Diencephalon (tissue), 1 donor: ENCODE measurements around the gene GAGE12D. TPM values are rescaled to one million over a fixed set of nuclear protein-coding genes. Genes with fewer than 3 reads are reported as not detected.

Experiments used
- small RNA-seq: library from RNA; depleted of rRNA; stranded (forward); fragments of <200 nt; gene quantifications from one replicate; pipeline ENCODE3, GENCODE V24; 2014
- total RNA-seq: library from RNA; depleted of rRNA; stranded (reverse); fragments of >200 nt; gene quantifications from one replicate; pipeline ENCODE4 v1.2.3, GENCODE V29; 2014

The GAGE12D gene
- not detected for total RNA-seq

GRCh38 chrX:49541433-49541832 lies at the start of gene GAGE12D:
TSS of gene GAGE12D (plus strand) at chrX:49541733. CDS start at chrX:49542888, 1,155 bp downstream.

GRCh38 chrX:49531877-49532276 lies 9.7 kb upstream of the GAGE12D start, which contains the start of gene GAGE12C:
TSS of gene GAGE12C (plus strand) at chrX:49532177. CDS start at chrX:49533332, 1,155 bp downstream.

GRCh38 chrX:49550989-49551388 lies 9.5 kb downstream of the GAGE12D start, which contains the start of gene GAGE12E:
TSS of gene GAGE12E (plus strand) at chrX:49551289. CDS start at chrX:49552444, 1,155 bp downstream.

GRCh38 chrX:49560542-49560941 lies 19.0 kb downstream of the GAGE12D start, which contains the start of gene GAGE12F:
TSS of gene GAGE12F (plus strand) at chrX:49560842. CDS start at chrX:49561997, 1,155 bp downstream.

GRCh38 chrX:49570100-49570499 lies 28.6 kb downstream of the GAGE12D start, which contains the start of gene GAGE12G:
TSS of gene GAGE12G (plus strand) at chrX:49570400. CDS start at chrX:49571555, 1,155 bp downstream.

GRCh38 chrX:49579649-49580048 lies 38.1 kb downstream of the GAGE12D start, which contains the start of gene GAGE12H:
TSS of gene GAGE12H (plus strand) at chrX:49579949. CDS start at chrX:49581104, 1,155 bp downstream.

GRCh38 chrX:49589196-49589595 lies 47.7 kb downstream of the GAGE12D start, which contains the start of gene GAGE2A:
TSS of gene GAGE2A (plus strand) at chrX:49589496. CDS start at chrX:49590651, 1,155 bp downstream.

Small RNAs within 50 kb of the gene (small RNA-seq; reads per million reads assigned to genes)
- gene GAGE12B, result not detected

Other genes with a start within 250 kb of the GAGE12D start
- not detected for gene GAGE10, start 238.1 kb upstream of the GAGE12D start, total RNA-seq
- gene GAGE12J, start 219.7 kb upstream of the GAGE12D start, total RNA-seq, result not detected
- not detected for gene GAGE13, start 210.2 kb upstream of the GAGE12D start, total RNA-seq
- not detected for gene GAGE12C, start 9.6 kb upstream of the GAGE12D start, total RNA-seq
- gene GAGE12E, start 9.6 kb downstream of the GAGE12D start, total RNA-seq, result not detected
- gene GAGE12F, start 19.1 kb downstream of the GAGE12D start, total RNA-seq, result not detected
- gene GAGE12G, start 28.7 kb downstream of the GAGE12D start, total RNA-seq, result not detected
- gene GAGE12H, start 38.2 kb downstream of the GAGE12D start, total RNA-seq, result not detected
- not detected for gene GAGE2A, start 47.8 kb downstream of the GAGE12D start, total RNA-seq
- gene GAGE1, start 57.3 kb downstream of the GAGE12D start, total RNA-seq, result not detected
- not detected for gene PAGE1, start 154.3 kb downstream of the GAGE12D start, total RNA-seq